Ramos (cell line): ENCODE results near the gene SWSAP1.
"Not testable (repeated sequence)": the region's sequence is repeated elsewhere in the genome, so short reads cannot be mapped to it uniquely, and the experiment has no call there.

Experiments
- in situ Hi-C: fragments of 300-500 bp; cut with MboI; formaldehyde crosslinking; loops from one replicate; pipeline ENCODE4 v1.14.3; 2022; ENCODE audit warnings: low sequenced_read_pairs; ENCODE audit not compliant: unreplicated experiment

Gene SWSAP1

GRCh38 chr19:11354102-11354501 is 20.4 kb upstream of the SWSAP1 start:
- in situ Hi-C loops, result not testable (repeated sequence)

GRCh38 chr19:11355160-11356073 is 19.0 kb upstream of the SWSAP1 start, which contains the start of gene PLPPR2:
Gene PLPPR2, plus strand, starts transcription at chr19:11355432. Its CDS starts 2,242 bp downstream, at chr19:11357674.
- in situ Hi-C loops, result no loop called here

DNA sequence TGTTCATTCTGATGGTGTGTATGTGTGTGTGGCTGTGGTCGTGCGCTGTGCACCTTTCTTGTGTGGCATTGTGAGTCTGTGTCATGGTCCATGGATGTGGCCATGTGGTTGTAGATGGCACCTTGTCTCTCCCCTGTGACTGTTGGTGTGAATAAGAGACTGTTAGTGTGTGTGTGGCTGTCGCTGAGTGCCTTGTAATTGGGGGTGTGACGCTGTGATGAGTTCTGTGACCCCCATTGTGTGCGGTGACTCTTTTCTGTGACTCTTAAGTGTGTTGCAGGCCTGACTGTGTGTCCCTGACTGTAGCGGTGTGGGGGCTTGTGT is 18.4 kb upstream of the SWSAP1 start:
- in situ Hi-C loops, result no loop called here

- in situ Hi-C loops, result no loop called here
Measured at GRCh38 chr19:11356676-11357550, 17.6 kb upstream of the SWSAP1 start.

GRCh38 chr19:11359421-11359820 is 15.0 kb upstream of the SWSAP1 start:
- in situ Hi-C loops, result no loop called here

DNA sequence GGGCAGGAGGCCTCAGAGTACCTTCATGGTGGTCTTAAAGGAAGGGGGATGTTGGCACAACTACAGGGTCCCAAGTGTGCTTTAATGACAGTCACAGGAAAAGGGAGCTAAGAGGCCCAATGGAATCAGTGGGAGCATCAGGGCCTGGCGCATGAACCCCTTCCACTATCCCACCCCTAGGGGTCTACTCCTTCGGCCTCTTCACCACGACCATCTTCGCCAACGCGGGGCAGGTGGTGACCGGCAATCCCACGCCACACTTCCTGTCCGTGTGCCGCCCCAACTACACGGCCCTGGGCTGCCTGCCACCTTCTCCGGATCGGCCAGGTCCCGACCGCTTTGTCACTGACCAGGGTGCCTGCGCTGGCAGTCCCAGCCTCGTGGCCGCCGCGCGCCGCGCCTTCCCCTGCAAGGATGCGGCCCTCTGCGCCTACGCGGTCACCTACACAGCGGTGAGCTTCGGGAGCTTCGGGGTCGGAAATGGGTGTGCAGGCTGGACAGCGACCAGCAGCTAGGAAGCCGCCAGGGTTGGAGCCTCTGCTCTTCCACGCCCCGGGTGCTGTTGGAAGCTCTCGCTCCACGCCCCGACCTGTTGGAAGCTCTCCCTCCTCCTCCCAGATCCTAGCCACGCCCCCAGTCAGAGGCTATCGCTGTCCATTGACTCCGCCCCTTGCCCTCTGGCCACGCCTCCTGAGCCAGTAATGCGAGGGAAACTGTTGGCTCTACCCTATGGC is 13.3 kb upstream of the SWSAP1 start:
- in situ Hi-C loops, result no loop called here

DNA sequence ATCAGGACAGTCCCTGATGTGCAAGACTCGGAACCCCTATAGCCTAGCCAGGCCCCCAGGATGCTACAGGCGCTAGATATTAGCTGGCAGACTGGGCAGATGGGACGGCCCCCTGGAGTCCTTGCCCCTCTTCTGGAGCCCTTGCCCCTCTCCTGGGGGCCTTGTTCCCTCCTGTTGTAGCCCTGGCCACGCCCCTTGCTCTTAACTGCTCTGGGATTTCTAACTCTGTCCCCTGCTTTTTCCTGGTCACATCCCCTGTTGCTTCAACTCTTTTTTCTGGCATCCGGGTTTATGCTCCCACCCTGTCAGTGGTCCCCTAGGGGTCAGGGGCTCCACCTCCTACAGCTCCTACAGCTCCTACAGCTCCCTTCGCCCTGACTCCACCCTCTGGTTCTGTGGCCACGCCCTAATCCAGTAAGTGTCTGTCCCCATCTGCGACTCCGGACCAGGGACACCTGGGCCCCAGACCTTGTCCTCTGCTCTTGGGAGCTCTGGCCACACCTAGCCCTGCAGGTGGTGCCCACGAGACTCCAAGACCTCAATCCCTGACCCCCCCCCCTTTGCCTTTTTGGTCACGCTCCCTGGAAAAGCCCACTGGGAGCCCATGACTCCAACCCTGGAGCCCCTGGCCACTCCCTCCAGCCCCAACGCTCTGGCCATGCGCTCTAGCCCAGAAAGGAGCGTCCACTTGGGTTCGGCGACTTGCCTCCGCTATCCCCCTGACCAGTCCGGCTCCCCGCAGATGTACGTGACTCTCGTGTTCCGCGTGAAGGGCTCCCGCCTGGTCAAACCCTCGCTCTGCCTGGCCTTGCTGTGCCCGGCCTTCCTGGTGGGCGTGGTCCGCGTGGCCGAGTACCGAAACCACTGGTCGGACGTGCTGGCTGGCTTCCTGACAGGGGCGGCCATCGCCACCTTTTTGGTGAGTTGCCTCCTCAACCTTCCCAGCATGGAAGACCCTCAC is 12.4 kb upstream of the SWSAP1 start:
- in situ Hi-C loops, result no loop called here

DNA sequence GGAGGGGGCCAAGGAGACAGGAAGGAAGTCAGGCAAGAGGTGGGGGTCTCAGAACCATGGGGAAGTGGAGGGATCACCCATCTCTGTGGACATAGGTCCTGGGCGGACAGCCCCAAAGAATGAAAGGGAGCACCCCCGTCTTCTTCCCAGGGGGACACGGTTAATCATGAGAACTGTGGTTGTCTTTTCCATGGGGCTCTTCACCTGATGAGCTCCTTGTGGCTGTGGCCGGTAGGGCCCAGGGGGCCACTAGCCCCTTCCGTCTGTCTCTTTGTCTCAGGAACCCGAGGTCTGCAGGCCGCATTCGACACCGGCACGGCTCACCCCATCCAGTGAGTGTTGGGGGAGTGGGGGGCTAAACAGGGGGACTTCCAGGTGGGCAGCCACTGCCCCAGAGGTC is 10.6 kb upstream of the SWSAP1 start:
- in situ Hi-C loops, result no loop called here

GRCh38 chr19:11364296-11364904 is 10.1 kb upstream of the SWSAP1 start:
- in situ Hi-C loops, result no loop called here

GRCh38 chr19:11364935-11365334 is 9.5 kb upstream of the SWSAP1 start:
- in situ Hi-C loops, result no loop called here

DNA sequence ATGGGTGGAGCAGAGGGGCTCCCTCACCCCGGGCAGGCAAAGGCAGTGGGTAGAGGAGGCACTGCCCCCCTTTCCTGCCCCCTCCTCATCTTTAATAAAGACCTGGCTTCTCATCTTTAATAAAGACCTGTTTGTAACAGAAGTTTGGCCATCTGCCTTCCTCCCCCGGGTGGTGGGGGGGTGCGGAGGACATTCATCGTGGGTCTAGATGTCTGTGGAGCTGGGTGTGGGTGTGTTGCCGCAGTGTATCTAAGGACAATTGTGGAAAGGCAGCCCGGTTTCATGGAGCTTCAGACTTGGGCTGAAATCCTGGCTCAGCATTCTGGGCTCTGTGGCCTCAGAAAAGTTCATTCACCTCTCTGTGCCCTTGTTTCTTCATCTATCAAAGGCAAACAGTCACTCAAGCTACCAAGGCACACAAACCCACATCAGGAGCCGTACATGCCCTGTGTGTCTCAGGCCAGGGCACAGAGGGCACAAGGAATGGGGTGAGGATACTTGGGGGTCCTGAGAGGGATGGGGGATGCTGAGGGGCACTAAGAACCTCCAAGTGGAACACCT is 8.8 kb upstream of the SWSAP1 start:
- in situ Hi-C loops, result no loop called here

DNA sequence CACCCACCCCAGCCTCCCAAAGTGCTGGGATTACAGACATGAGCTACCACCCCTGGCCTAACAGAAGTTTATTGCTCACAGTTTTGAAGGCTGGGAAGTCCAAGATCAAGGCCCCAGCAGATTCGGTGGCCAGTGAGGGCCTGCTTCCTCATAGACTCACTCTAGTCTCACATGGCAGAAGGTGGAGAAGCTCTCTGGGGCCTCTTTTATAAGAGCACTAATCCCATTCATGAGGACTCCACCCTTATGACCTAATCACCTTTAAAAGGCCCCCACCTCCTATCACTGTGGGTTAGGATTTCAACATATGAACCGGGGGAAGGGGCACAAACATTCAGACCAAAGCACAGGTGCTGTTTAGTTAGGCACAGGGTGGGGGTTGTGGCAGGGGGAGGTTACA is 6.9 kb upstream of the SWSAP1 start:
- in situ Hi-C loops, result no loop called here

- in situ Hi-C loops, result no loop called here
Measured at GRCh38 chr19:11370744-11371143, 3.7 kb upstream of the SWSAP1 start.

DNA sequence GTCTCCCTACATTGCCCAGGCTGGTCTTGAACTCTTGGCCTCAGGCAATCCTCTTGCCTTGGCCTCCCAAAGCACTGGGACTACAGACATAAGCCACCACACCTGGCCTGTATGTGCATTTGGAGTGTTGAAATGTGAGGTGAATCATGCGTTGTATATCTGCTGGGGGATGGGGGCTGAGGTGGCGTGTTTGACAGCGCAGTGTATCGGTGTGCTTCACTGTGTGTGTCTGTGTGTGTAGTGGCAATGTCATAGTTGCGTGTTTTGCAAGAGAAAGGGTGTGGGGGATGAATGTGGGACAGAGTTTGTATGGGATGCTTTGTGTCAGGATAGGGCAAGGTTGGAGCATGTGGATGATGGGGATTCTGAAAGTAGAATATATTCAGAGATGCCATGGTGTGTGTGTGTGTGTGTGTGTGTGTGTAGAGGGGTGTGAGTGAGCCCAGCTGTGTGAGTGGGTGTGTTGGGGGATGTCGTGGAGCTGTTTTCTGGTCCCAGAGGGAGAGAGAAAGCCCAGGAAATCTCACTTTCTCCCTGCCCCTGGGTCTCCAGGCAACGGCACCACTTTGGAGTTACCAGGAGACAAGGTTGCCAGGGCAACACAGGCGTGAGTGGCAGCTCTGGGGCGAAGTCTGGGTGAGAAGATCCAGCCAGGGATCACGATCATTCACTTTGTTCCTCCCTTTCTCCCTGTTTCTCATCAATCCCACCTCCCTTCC is 1.1 kb upstream of the SWSAP1 start:
- in situ Hi-C loops, result no loop called here

DNA sequence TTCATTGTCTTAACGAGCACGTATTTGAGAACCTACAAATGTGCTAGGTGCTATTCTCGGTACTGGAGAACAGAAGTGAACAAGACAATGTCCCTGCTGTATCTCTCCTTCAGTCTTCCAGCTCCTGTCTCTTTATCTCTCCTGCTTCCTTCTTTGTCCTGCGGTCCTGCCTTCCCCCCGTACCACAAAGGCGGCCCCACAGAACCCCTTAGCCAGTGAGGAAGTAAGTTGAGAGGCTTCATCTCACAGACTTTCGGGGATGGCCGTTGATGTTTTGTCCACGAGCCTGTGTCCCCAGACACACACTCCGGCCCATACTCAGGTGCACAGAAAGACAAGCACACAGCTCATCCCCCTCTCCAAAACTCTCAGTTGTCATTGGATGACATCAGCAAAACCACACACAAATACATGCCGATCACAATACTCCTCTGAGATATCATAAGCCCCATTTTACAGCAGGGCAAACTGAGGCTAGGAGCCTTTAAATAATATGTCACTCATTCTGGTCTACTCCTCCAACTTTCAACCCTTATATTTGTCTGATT is 507 bp upstream of the SWSAP1 start:
- in situ Hi-C loops, result no loop called here

- in situ Hi-C loops, result no loop called here
Measured at GRCh38 chr19:11375143-11375948, 880 bp downstream of the SWSAP1 start.

DNA sequence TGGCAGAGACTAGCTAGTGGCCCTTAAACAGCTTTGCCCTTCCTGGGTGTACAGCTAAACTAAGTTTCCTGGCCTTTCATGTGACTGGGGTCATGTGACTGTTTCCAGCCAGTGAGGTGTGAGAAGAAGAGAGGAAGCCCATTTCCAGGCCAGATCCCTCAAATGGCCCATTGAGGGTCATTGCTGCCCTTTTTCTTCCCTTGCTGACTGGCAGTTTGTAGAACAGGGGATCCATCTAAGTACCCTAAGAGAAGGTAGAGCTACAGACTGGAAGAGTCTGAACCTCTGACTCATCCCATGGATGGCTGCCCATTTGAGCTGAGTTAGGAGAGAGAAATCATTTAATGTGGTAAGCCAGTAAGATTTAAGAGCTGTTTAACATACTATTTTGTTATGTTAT is 2.8 kb downstream of the SWSAP1 start:
- in situ Hi-C loops, result no loop called here
